Astrocyte (in vitro differentiated cells and primary cell): ENCODE measurements around the gene SPDYE17. TPM values are rescaled to one million over a fixed set of nuclear protein-coding genes. Genes with fewer than 3 reads are reported as not detected.
"Not testable (repeated sequence)": the region's sequence is repeated elsewhere in the genome, so short reads cannot be mapped to it uniquely, and the experiment has no call there.

ENCODE experiments used
- DNase-seq: peaks from one replicate; pipeline ENCODE4 v3.0.0-alpha.2; 2010; ENCODE audit warnings: low read depth
- FAIRE-seq: peaks from 2 replicates; lab custom pipeline; 2011; peaks lifted over from hg19 to GRCh38; lab: Jason Lieb, UNC
- H2AFZ ChIP-seq: 2 replicates; pipeline ENCODE4 v1.6.0; 2012; ENCODE audit warnings: low read depth, low read length, inconsistent platforms
- H3K27ac ChIP-seq: 2 replicates; pipeline ENCODE4 v1.5.1; 2011; ENCODE audit warnings: low read depth, low read length, inconsistent platforms
- H3K27me3 ChIP-seq: 2 replicates; pipeline ENCODE4 v1.6.0; 2011; ENCODE audit warnings: low read length, inconsistent platforms; ENCODE audit not compliant: insufficient read depth
- H3K36me3 ChIP-seq: 2 replicates; pipeline ENCODE4 v1.5.1; 2011; ENCODE audit warnings: low read length, inconsistent platforms; ENCODE audit not compliant: insufficient read depth
- H3K4me1 ChIP-seq: 2 replicates; pipeline ENCODE4 v1.5.1; 2011; ENCODE audit warnings: low read length, inconsistent platforms; ENCODE audit not compliant: insufficient read depth
- H3K4me2 ChIP-seq: 2 replicates; pipeline ENCODE4 v1.6.0; 2012; ENCODE audit warnings: low read length, inconsistent platforms
- H3K4me3 ChIP-seq: 2 replicates; pipeline ENCODE4 v1.5.1; 2011; ENCODE audit warnings: low read depth, mild to moderate bottlenecking, low read length, inconsistent platforms; ENCODE audit not compliant: insufficient read depth
- H3K79me2 ChIP-seq: 2 replicates; pipeline ENCODE4 v1.6.0; 2012; ENCODE audit warnings: mild to moderate bottlenecking, low read length, inconsistent platforms; ENCODE audit not compliant: insufficient read depth
- H3K9ac ChIP-seq: 2 replicates; pipeline ENCODE4 v1.6.0; 2012; ENCODE audit warnings: mild to moderate bottlenecking, low read length, inconsistent platforms
- H3K9me3 ChIP-seq: 2 replicates; pipeline ENCODE4 v1.5.1; 2012; ENCODE audit warnings: low read depth, mild to moderate bottlenecking, low read length, inconsistent platforms; ENCODE audit not compliant: insufficient read depth
- H4K20me1 ChIP-seq: 2 replicates; pipeline ENCODE4 v1.6.0; 2012; ENCODE audit warnings: low read length, inconsistent platforms; ENCODE audit not compliant: insufficient read depth
- H3K27ac Mint-ChIP-seq: one replicate; pipeline ENCODE4 v1.8.0; 2021; ENCODE audit warnings: mild to moderate bottlenecking, mixed read lengths; ENCODE audit not compliant: unreplicated experiment
- H3K27me3 Mint-ChIP-seq: one replicate; pipeline ENCODE4 v1.8.0; 2021; ENCODE audit warnings: low read depth, mixed read lengths; ENCODE audit not compliant: unreplicated experiment
- H3K36me3 Mint-ChIP-seq: one replicate; pipeline ENCODE4 v1.8.0; 2021; ENCODE audit warnings: low read depth, mixed read lengths; ENCODE audit not compliant: unreplicated experiment
- H3K4me1 Mint-ChIP-seq: one replicate; pipeline ENCODE4 v1.8.0; 2021; ENCODE audit warnings: low read depth, mixed read lengths; ENCODE audit not compliant: unreplicated experiment
- H3K4me3 Mint-ChIP-seq: one replicate; pipeline ENCODE4 v1.8.0; 2021; ENCODE audit warnings: mild to moderate bottlenecking, moderate library complexity, mixed read lengths; ENCODE audit not compliant: unreplicated experiment
- H3K9me3 Mint-ChIP-seq: one replicate; pipeline ENCODE4 v1.8.0; 2021; ENCODE audit warnings: mild to moderate bottlenecking, mixed read lengths; ENCODE audit not compliant: unreplicated experiment
- total RNA-seq: library from RNA; stranded (reverse); gene quantifications from 2 replicates; pipeline ENCODE4 v1.2.1, GENCODE V29; 2021

Gene SPDYE17
- total RNA-seq, 1 donor from 2014 or later, result not detected

GRCh38 chr7:76993831-76994230 is 38.3 kb downstream of the SPDYE17 start:
- H3K27ac ChIP-seq, H3K27ac Mint-ChIP-seq, H3K27me3 Mint-ChIP-seq, H3K4me2 ChIP-seq, H3K4me3 ChIP-seq, FAIRE-seq, H3K36me3 ChIP-seq, DNase-seq, H3K4me3 Mint-ChIP-seq, H3K36me3 Mint-ChIP-seq, H3K79me2 ChIP-seq, H3K9me3 Mint-ChIP-seq, H3K27me3 ChIP-seq, H2AFZ ChIP-seq, H3K9ac ChIP-seq, H3K9me3 ChIP-seq, H3K4me1 Mint-ChIP-seq, H3K4me1 ChIP-seq: not testable (repeated sequence)
- H4K20me1 ChIP-seq, result peaks cover 14% of the 10 kb centered on the region

- not testable (repeated sequence) for H3K27me3 ChIP-seq, H3K27ac Mint-ChIP-seq, FAIRE-seq, H3K4me1 ChIP-seq, H3K36me3 Mint-ChIP-seq, H3K27me3 Mint-ChIP-seq, DNase-seq, H3K36me3 ChIP-seq, H3K4me2 ChIP-seq, H2AFZ ChIP-seq, H3K4me3 ChIP-seq, H3K79me2 ChIP-seq, H3K4me3 Mint-ChIP-seq, H3K4me1 Mint-ChIP-seq, H3K9ac ChIP-seq, H3K9me3 ChIP-seq, H3K27ac ChIP-seq, H3K9me3 Mint-ChIP-seq
- peaks cover 11% of the 10 kb centered on the region for H4K20me1 ChIP-seq
These were observed 39.3 kb downstream of the SPDYE17 start for GRCh38 chr7:76992871-76993270.

GRCh38 chr7:76992204-76992603 is 40.0 kb downstream of the SPDYE17 start:
- not testable (repeated sequence) for H3K9me3 ChIP-seq, H3K36me3 ChIP-seq, H3K4me1 Mint-ChIP-seq, DNase-seq, H3K79me2 ChIP-seq, H3K27ac Mint-ChIP-seq, H3K4me2 ChIP-seq, H3K27me3 Mint-ChIP-seq, H3K9ac ChIP-seq, H2AFZ ChIP-seq, H3K27me3 ChIP-seq, H3K36me3 Mint-ChIP-seq, H3K4me1 ChIP-seq, H3K4me3 Mint-ChIP-seq, FAIRE-seq, H3K27ac ChIP-seq, H4K20me1 ChIP-seq, H3K9me3 Mint-ChIP-seq, H3K4me3 ChIP-seq

GRCh38 chr7:76990202-76990601 is 42.0 kb downstream of the SPDYE17 start:
- H3K36me3 Mint-ChIP-seq, H3K4me1 ChIP-seq, H3K4me2 ChIP-seq, H3K9ac ChIP-seq, H3K27ac Mint-ChIP-seq, H3K36me3 ChIP-seq, H3K79me2 ChIP-seq, H3K9me3 ChIP-seq, FAIRE-seq, H3K9me3 Mint-ChIP-seq, DNase-seq, H3K27me3 ChIP-seq, H3K27me3 Mint-ChIP-seq, H3K4me1 Mint-ChIP-seq, H3K4me3 Mint-ChIP-seq, H2AFZ ChIP-seq, H4K20me1 ChIP-seq, H3K4me3 ChIP-seq, H3K27ac ChIP-seq: not testable (repeated sequence)

- not testable (repeated sequence) for H3K4me1 Mint-ChIP-seq, H3K9me3 ChIP-seq, H3K27ac Mint-ChIP-seq, FAIRE-seq, H3K4me3 ChIP-seq, H3K79me2 ChIP-seq, DNase-seq, H3K27me3 ChIP-seq, H3K27ac ChIP-seq, H3K9me3 Mint-ChIP-seq, H4K20me1 ChIP-seq, H3K36me3 Mint-ChIP-seq, H3K36me3 ChIP-seq, H2AFZ ChIP-seq, H3K27me3 Mint-ChIP-seq, H3K4me3 Mint-ChIP-seq, H3K4me1 ChIP-seq, H3K4me2 ChIP-seq, H3K9ac ChIP-seq
These were observed 46.0 kb downstream of the SPDYE17 start for GRCh38 chr7:76985924-76986717.

GRCh38 chr7:76984784-76985136 is 47.4 kb downstream of the SPDYE17 start:
- H2AFZ ChIP-seq, H3K4me3 Mint-ChIP-seq, FAIRE-seq, H3K27ac Mint-ChIP-seq, H3K9me3 ChIP-seq, H3K4me1 ChIP-seq, H3K27me3 ChIP-seq, H4K20me1 ChIP-seq, H3K27ac ChIP-seq, H3K4me3 ChIP-seq, H3K79me2 ChIP-seq, H3K36me3 Mint-ChIP-seq, H3K4me2 ChIP-seq, DNase-seq, H3K9me3 Mint-ChIP-seq, H3K36me3 ChIP-seq, H3K4me1 Mint-ChIP-seq, H3K9ac ChIP-seq, H3K27me3 Mint-ChIP-seq: not testable (repeated sequence)
